Measurements from ENCODE around the gene LRRC19. TPM values are rescaled to one million over a fixed set of nuclear protein-coding genes. Genes with fewer than 3 reads are reported as not detected.

The LRRC19 gene
- total RNA-seq, 1 experiment from 2014 or later, result not detected

DNA sequence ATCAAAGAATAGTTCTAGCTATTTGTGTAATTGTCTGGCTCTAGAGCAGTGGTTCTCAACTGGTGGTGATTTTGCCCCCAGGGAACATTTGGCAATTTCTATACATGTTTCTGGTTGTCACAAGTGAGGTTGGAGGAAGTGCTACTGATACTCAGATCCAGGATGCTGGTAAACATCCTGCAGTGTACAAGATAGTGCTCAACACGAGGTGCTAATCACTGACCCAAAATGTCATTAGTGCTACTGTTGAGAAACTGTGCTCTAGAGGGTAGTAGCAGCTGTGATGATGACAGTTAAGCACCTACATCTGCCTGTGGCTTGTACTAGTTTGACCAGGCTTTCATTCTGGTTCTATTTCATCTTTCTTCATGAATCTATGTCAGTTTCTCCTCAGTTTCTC is 22.1 kb downstream of the LRRC19 start:
- peaks cover 13% of the 10 kb centered on the region for H3K36me3 Mint-ChIP-seq
- H3K27me3 Mint-ChIP-seq (ENCODE audit: low read depth), result no peaks in the 10 kb centered on the region
- TF ChIP-seq RELA (CRISPR knock-in tag; IDR thresholded peaks at IDR 0.05; ENCODE audit: borderline replicate concordance), result no peak
- TF ChIP-seq NR2C2 (CRISPR knock-in tag; IDR thresholded peaks at IDR 0.05), result no peak
- TF ChIP-seq SMAD3 (CRISPR knock-in tag; IDR thresholded peaks at IDR 0.05; ENCODE audit: borderline replicate concordance), result no peak
- TF ChIP-seq, protein P1, sequence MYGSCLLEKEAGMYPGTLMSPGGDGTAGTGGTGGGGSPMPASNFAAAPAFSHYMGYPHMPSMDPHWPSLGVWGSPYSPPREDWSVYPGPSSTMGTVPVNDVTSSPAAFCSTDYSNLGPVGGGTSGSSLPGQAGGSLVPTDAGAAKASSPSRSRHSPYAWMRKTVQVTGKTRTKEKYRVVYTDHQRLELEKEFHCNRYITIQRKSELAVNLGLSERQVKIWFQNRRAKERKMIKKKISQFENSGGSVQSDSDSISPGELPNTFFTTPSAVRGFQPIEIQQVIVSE (CRISPR knock-in tag; IDR thresholded peaks at IDR 0.05; ENCODE audit: borderline replicate concordance), result no peak
- TF ChIP-seq, protein P2, sequence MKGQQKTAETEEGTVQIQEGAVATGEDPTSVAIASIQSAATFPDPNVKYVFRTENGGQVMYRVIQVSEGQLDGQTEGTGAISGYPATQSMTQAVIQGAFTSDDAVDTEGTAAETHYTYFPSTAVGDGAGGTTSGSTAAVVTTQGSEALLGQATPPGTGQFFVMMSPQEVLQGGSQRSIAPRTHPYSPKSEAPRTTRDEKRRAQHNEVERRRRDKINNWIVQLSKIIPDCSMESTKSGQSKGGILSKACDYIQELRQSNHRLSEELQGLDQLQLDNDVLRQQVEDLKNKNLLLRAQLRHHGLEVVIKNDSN (CRISPR knock-in tag; IDR thresholded peaks at IDR 0.05), result no peak
- no peak for TF ChIP-seq SMAD4 (CRISPR knock-in tag; IDR thresholded peaks at IDR 0.05)
- no peak for TF ChIP-seq ERG (CRISPR knock-in tag; IDR thresholded peaks at IDR 0.05)
- no peak for TF ChIP-seq ETV6 (CRISPR knock-in tag; IDR thresholded peaks at IDR 0.05)
- TF ChIP-seq ZNF263 (CRISPR knock-in tag; IDR thresholded peaks at IDR 0.05; ENCODE audit: low read depth), result no peak
- no peak overlapping the region for H3K4me3 Mint-ChIP-seq
- ATAC-seq (no peak), DNase-seq (ENCODE audit: low spot score) (no peak)
- H3K27ac Mint-ChIP-seq, result no peak overlapping the region
- no peaks in the 10 kb centered on the region for H3K4me1 Mint-ChIP-seq
- H3K9me3 Mint-ChIP-seq, result peaks cover 5% of the 10 kb centered on the region; the same call in 1 of the 2 replicates
- CTCF ChIA-PET, result no interaction called here
- POLR2A ChIA-PET, result no interaction called here

GRCh38 chr9:26975728-26976707 is 29.5 kb downstream of the LRRC19 start:
- DNase-seq (ENCODE audit: low spot score) (peak; percentile 64), ATAC-seq (peak; percentile 84)
- CTCF ChIA-PET, result interaction anchor here (0.6 to 3.4 kb wide), 18 partner anchors 20 to 474 kb away, joined by 3 to 29 read pairs (median 4); partner anchors contain the start of genes CAAP1, IFT74 and PLAA
- H3K27ac Mint-ChIP-seq, result peak overlapping the region; percentile 99
- H3K4me3 Mint-ChIP-seq, result peak overlapping the region; percentile 71
- H3K27me3 Mint-ChIP-seq (ENCODE audit: low read depth), result no peaks in the 10 kb centered on the region
- H3K9me3 Mint-ChIP-seq, result no peaks in the 10 kb centered on the region
- TF ChIP-seq TP53 (CRISPR knock-in tag; IDR thresholded peaks at IDR 0.05) (peak; percentile 98), TCF7 (CRISPR knock-in tag; IDR thresholded peaks at IDR 0.05; ENCODE audit: low read depth) (no peak), CTCF (IDR thresholded peaks at IDR 0.05) (peak; percentile 23; the same call in 1 of the 2 replicates), PRRX2 (CRISPR knock-in tag; IDR thresholded peaks at IDR 0.05) (peak; percentile 65; the same call in 1 of the 2 replicates), MAX (CRISPR knock-in tag; IDR thresholded peaks at IDR 0.05) (0 out of 2 replicates have a peak, but pooled peaks have one; percentile 27), ZNF121 (CRISPR knock-in tag; IDR thresholded peaks at IDR 0.05) (peak; percentile 72), TEAD1 (CRISPR knock-in tag; IDR thresholded peaks at IDR 0.05) (no peak)
- TF ChIP-seq, protein P3, sequence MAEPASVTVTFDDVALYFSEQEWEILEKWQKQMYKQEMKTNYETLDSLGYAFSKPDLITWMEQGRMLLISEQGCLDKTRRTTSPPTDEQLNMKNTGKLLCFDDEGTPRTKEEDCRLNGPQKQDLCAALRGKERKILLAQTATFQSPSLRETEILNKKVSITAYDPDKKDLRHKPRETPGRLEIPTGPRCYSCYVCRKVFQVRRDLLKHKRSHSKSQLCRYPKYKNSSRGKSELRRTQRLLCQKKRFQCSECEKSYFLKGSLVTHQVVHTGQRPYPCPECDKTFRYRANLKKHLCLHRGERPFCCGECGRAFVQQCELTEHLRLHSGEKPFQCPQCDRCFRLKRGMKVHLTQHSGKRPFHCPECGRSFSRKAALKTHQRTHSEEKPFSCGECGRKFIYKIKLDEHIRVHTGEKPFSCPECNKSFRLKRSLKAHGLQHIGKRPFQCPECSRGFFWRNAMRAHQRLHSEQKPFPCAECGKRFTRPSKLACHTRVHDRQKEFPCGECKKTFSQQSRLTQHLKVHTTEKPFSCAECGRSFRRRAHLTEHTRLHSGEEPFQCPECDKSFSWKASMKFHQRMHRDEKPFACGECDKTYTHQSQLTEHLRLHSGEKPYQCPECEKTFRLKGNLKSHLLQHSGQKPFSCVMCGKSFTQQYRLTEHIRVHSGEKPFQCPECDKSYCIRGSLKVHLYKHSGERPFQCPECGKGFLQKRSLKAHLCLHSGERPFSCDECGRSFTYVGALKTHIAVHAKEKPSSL (CRISPR knock-in tag; conservative IDR thresholded peaks at IDR 0.05), result peak; percentile 62; the same call in 1 of the 2 replicates
- TF ChIP-seq, protein P4, sequence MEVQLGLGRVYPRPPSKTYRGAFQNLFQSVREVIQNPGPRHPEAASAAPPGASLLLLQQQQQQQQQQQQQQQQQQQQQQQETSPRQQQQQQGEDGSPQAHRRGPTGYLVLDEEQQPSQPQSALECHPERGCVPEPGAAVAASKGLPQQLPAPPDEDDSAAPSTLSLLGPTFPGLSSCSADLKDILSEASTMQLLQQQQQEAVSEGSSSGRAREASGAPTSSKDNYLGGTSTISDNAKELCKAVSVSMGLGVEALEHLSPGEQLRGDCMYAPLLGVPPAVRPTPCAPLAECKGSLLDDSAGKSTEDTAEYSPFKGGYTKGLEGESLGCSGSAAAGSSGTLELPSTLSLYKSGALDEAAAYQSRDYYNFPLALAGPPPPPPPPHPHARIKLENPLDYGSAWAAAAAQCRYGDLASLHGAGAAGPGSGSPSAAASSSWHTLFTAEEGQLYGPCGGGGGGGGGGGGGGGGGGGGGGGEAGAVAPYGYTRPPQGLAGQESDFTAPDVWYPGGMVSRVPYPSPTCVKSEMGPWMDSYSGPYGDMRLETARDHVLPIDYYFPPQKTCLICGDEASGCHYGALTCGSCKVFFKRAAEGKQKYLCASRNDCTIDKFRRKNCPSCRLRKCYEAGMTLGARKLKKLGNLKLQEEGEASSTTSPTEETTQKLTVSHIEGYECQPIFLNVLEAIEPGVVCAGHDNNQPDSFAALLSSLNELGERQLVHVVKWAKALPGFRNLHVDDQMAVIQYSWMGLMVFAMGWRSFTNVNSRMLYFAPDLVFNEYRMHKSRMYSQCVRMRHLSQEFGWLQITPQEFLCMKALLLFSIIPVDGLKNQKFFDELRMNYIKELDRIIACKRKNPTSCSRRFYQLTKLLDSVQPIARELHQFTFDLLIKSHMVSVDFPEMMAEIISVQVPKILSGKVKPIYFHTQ (CRISPR knock-in tag; IDR thresholded peaks at IDR 0.05), result peak; percentile 90
- H3K4me1 Mint-ChIP-seq, result peaks cover 34% of the 10 kb centered on the region
- 0 out of 2 replicates have a peak, but pooled peaks cover 3% of the 10 kb centered on the region for H3K36me3 Mint-ChIP-seq
- POLR2A ChIA-PET, result interaction anchor here (0.5 to 3.8 kb wide), 5 partner anchors 20 to 147 kb away, joined by 3 to 26 read pairs (median 9); partner anchors contain the start of genes CAAP1, IFT74 and PLAA
